Naive thymus-derived CD4-positive, alpha-beta T cell (primary cell): Measurements from ENCODE around the gene MLF2. TPM values are rescaled to one million over a fixed set of nuclear protein-coding genes. Genes with fewer than 3 reads are reported as not detected.
"Not testable (repeated sequence)": the region's sequence is repeated elsewhere in the genome, so short reads cannot be mapped to it uniquely, and the experiment has no call there.

Experiments used
- ATAC-seq: fragments of 150-1000 bp; cut with Tn5 transposase; 2 replicates; pipeline ENCODE4 v1.10.0; 2021; ENCODE audit warnings: mild to moderate bottlenecking, moderate library complexity
- CTCF ChIA-PET: fragments of 350-600 bp; sonication (Branson Sonifier 250); formaldehyde crosslinking; loops from one replicate; lab custom pipeline; 2021; ENCODE audit warnings: antibody characterized with exemption; lab: Charles Lee
- POLR2A ChIA-PET: fragments of 350-600 bp; sonication (Branson Sonifier 250); formaldehyde crosslinking; loops from one replicate; lab custom pipeline; 2021; ENCODE audit warnings: antibody characterized with exemption, inconsistent platforms; lab: Charles Lee
- DNase-seq, 9 donors: peaks; one replicate each; pipeline versions ENCODE4 v3.0.0 to v3.0.0-alpha.2; 2020 to 2022; ENCODE audit warnings: mixed read lengths in 1 of 9
- H3K27ac ChIP-seq: one replicate; pipeline ENCODE4 v1.7.0; 2013; ENCODE audit warnings: mild to moderate bottlenecking, low read depth, low read length, moderate library complexity
- H3K27me3 ChIP-seq, 2 donors: one replicate each; pipeline ENCODE4 v1.7.0; 2013; ENCODE audit warnings: low read length in 2 of 2, mild to moderate bottlenecking in 2 of 2, moderate library complexity in 2 of 2; ENCODE audit not compliant: control insufficient read depth in 2 of 2, insufficient read depth in 2 of 2
- H3K36me3 ChIP-seq, 3 experiments: 1 replicate in 2 of 3; 2 replicates in 1 of 3; pipeline ENCODE4 v1.7.0; 2013; ENCODE audit warnings: low read length in 3 of 3, mild to moderate bottlenecking in 3 of 3, moderate library complexity in 1 of 3; ENCODE audit not compliant: insufficient read depth in 3 of 3, control insufficient read depth in 2 of 3
- H3K4me1 ChIP-seq, 2 donors: one replicate each; pipeline ENCODE4 v1.7.0; 2013; ENCODE audit warnings: low read length in 2 of 2, mild to moderate bottlenecking in 2 of 2, moderate library complexity in 1 of 2; ENCODE audit not compliant: control insufficient read depth in 2 of 2, insufficient read depth in 2 of 2
- H3K4me3 ChIP-seq: 2 replicates; pipeline ENCODE4 v1.7.0; 2013; ENCODE audit warnings: mild to moderate bottlenecking, low read length
- H3K9me3 ChIP-seq, 3 experiments: 1 replicate in 2 of 3; 2 replicates in 1 of 3; pipeline ENCODE4 v1.7.0; 2013; ENCODE audit warnings: low read length in 3 of 3; ENCODE audit not compliant: control insufficient read depth in 2 of 3
- H3K27ac Mint-ChIP-seq, 9 donors: one replicate each; pipeline ENCODE4 v1.8.0; 2020 to 2022; ENCODE audit warnings: mixed read lengths in 9 of 9, mild to moderate bottlenecking in 8 of 9, moderate library complexity in 5 of 9, inconsistent platforms in 2 of 9
- H3K27me3 Mint-ChIP-seq, 5 donors: one replicate each; pipeline ENCODE4 v1.8.0; 2021 to 2022; ENCODE audit warnings: mixed read lengths in 5 of 5, mild to moderate bottlenecking in 1 of 5
- H3K36me3 Mint-ChIP-seq, 5 donors: one replicate each; pipeline ENCODE4 v1.8.0; 2020 to 2022; ENCODE audit warnings: mixed read lengths in 5 of 5, mild to moderate bottlenecking in 3 of 5, inconsistent platforms in 1 of 5
- H3K4me1 Mint-ChIP-seq, 7 donors: one replicate each; pipeline ENCODE4 v1.8.0; 2020 to 2022; ENCODE audit warnings: mixed read lengths in 7 of 7, mild to moderate bottlenecking in 3 of 7, inconsistent platforms in 1 of 7
- H3K4me3 Mint-ChIP-seq, 10 donors: one replicate each; pipeline ENCODE4 v1.8.0; 2020 to 2022; ENCODE audit warnings: mild to moderate bottlenecking in 10 of 10, mixed read lengths in 10 of 10, moderate library complexity in 6 of 10, inconsistent platforms in 2 of 10
- H3K9me3 Mint-ChIP-seq, 11 donors: one replicate each; pipeline ENCODE4 v1.8.0; 2020 to 2022; ENCODE audit warnings: mixed read lengths in 11 of 11, mild to moderate bottlenecking in 4 of 11, inconsistent platforms in 1 of 11, moderate library complexity in 1 of 11
- intact Hi-C, 2 donors: fragments of 100-400 bp; cut with micrococcal nuclease; formaldehyde crosslinking; loops; one replicate each; pipeline ENCODE4 v1.15.1; 2023
- polyA plus RNA-seq, 2 donors: library from polyadenylated mRNA; unstranded; fragments of 300-500 nt; fragmentation: Illumina TruSeq; gene quantifications; one replicate each; pipeline ENCODE4 v1.2.3, GENCODE V29; 2021
- total RNA-seq, 6 experiments: library from RNA in 5 of 6; stranded (reverse) in 5 of 6; gene quantifications; 1 replicate in 5 of 6; 2 replicates in 1 of 6; pipeline ENCODE4 v1.2.3 and lab custom pipeline; 2021 to 2026

Gene MLF2
- total and polyA plus RNA-seq, 7 experiments from 2014 or later, result 84.6 to 141 (median 119) TPM

- intact Hi-C loops, result loop anchor here (2.0 to 5.0 kb wide), 4 partner anchors 121 to 259 kb away; partner anchors contain the start of genes EMG1 (in 1 of the 2), MRPL51 (in 1 of the 2), NCAPD2 (in 1 of the 2) and PHB2 (in 1 of the 2)
- H3K4me1 Mint-ChIP-seq, result peaks cover 8 to 39% (median 27%) of the 10 kb centered on the region in 7 donors
- ChIA-PET POLR2A (interaction anchor here (0.8 to 6.6 kb wide), 17 partner anchors 9 to 212 kb away, joined by 3 to 91 read pairs (median 14); partner anchors contain the start of genes CD4, CDCA3, COPS7A and LAG3), CTCF (interaction anchor here (0.8 to 6.9 kb wide), 10 partner anchors 9 to 143 kb away, joined by 3 to 94 read pairs (median 10); partner anchors contain the start of genes GPR162 and PTMS)
- Histone ChIP-seq H3K4me1 (peaks cover 0 to 12% of the 10 kb centered on the region in 2 donors), H3K9me3 (no peaks in the 10 kb centered on the region), H3K4me3 (no peak overlapping the region), H3K27me3 (no peaks in the 10 kb centered on the region), H3K27ac (peak overlapping the region; percentile 97), H3K36me3 (peaks cover 4 to 59% (median 10%) of the 10 kb centered on the region in 3 experiments)
- ATAC-seq, result no peak
- DNase-seq, result no peak
- peaks cover 12 to 18% (median 17%) of the 10 kb centered on the region in 5 donors for H3K36me3 Mint-ChIP-seq
- no peaks in the 10 kb centered on the region for H3K27me3 Mint-ChIP-seq
- H3K4me3 Mint-ChIP-seq, result peak overlapping the region; percentile 85 to 97 (median 96)
- peak overlapping the region; percentile 94 to 100 (median 98) for H3K27ac Mint-ChIP-seq
- H3K9me3 Mint-ChIP-seq, result no peaks in the 10 kb centered on the region
Observed at GRCh38 chr12:6751767-6752166, 1.2 kb downstream of the MLF2 start.

- POLR2A ChIA-PET, result interaction anchor here (0.7 to 6.6 kb wide), 2 partner anchors 78 to 186 kb away, joined by 3 to 91 read pairs; partner anchors contain the start of gene P3H3
- CTCF ChIA-PET, result interaction anchor here (6.9 kb wide), 1 partner anchor 73 kb away, joined by 94 read pairs; the partner anchor contains the start of gene GPR162
- intact Hi-C loops, result loop anchor here in 1 of 2 donors (5.0 kb wide), 1 partner anchor 258 kb away; the partner anchor contains the start of genes MRPL51 and NCAPD2
Observed at GRCh38 chr12:6750506-6750905, 2.4 kb downstream of the MLF2 start.

GRCh38 chr12:6748761-6749160 lies 4.2 kb downstream of the MLF2 start:
- Histone ChIP-seq H3K36me3 (peaks cover 4 to 64% (median 10%) of the 10 kb centered on the region in 3 experiments), H3K9me3 (no peaks in the 10 kb centered on the region), H3K4me3 (no peak overlapping the region), H3K27ac (no peak overlapping the region), H3K4me1 (peaks cover 0 to 21% of the 10 kb centered on the region in 2 donors), H3K27me3 (no peaks in the 10 kb centered on the region)
- H3K4me3 Mint-ChIP-seq, result no peak overlapping the region
- peaks cover 20 to 48% (median 41%) of the 10 kb centered on the region in 7 donors for H3K4me1 Mint-ChIP-seq
- no peaks in the 10 kb centered on the region for H3K9me3 Mint-ChIP-seq
- ChIA-PET POLR2A (interaction anchor here (0.9 kb wide), 1 partner anchor 25 kb away, joined by 3 read pairs; the partner anchor contains the start of gene COPS7A), CTCF (no interaction called here)
- H3K27ac Mint-ChIP-seq, result no peak overlapping the region
- no peak for ATAC-seq
- no peak for DNase-seq
- H3K27me3 Mint-ChIP-seq, result no peaks in the 10 kb centered on the region
- intact Hi-C loops, result no loop called here
- H3K36me3 Mint-ChIP-seq, result peaks cover 12 to 28% (median 17%) of the 10 kb centered on the region in 5 donors

More at GRCh38 chr12:6750506-6750905, 2.4 kb downstream of the MLF2 start:
- Histone ChIP-seq H3K4me1 (peaks cover 0 to 18% of the 10 kb centered on the region in 2 donors), H3K27ac (peak overlapping the region; percentile 7), H3K4me3 (no peak overlapping the region), H3K9me3 (no peaks in the 10 kb centered on the region), H3K36me3 (peaks cover 4 to 64% (median 10%) of the 10 kb centered on the region in 3 experiments), H3K27me3 (no peaks in the 10 kb centered on the region)
- H3K4me1 Mint-ChIP-seq, result peaks cover 10 to 47% (median 34%) of the 10 kb centered on the region in 7 donors
- no peaks in the 10 kb centered on the region for H3K9me3 Mint-ChIP-seq
- peak overlapping the region in 4 of 10 donors; percentile 15 to 32 (median 20) for H3K4me3 Mint-ChIP-seq
- H3K27me3 Mint-ChIP-seq, result no peaks in the 10 kb centered on the region
- DNase-seq, result no peak
- peak overlapping the region in 4 of 9 donors; percentile 33 to 98 (median 66) for H3K27ac Mint-ChIP-seq
- no peak for ATAC-seq
- H3K36me3 Mint-ChIP-seq, result peaks cover 12 to 20% (median 17%) of the 10 kb centered on the region in 5 donors

- H3K36me3 Mint-ChIP-seq, result peaks cover 12 to 33% (median 17%) of the 10 kb centered on the region in 5 donors
- peaks cover 0 to 16% of the 10 kb centered on the region in 2 donors for H3K4me1 ChIP-seq
- H3K27me3 Mint-ChIP-seq, result no peaks in the 10 kb centered on the region
- intact Hi-C loops, result no loop called here
- DNase-seq (no peak), ATAC-seq (no peak)
- H3K4me3 ChIP-seq, result no peak overlapping the region
- H3K27me3 ChIP-seq, result no peaks in the 10 kb centered on the region
- peaks cover 17 to 41% (median 32%) of the 10 kb centered on the region in 7 donors for H3K4me1 Mint-ChIP-seq
- H3K4me3 Mint-ChIP-seq, result no peak overlapping the region
- ChIA-PET CTCF (no interaction called here), POLR2A (interaction anchor here (1.0 kb wide), 1 partner anchor 23 kb away, joined by 4 read pairs; the partner anchor contains the start of gene COPS7A)
- H3K27ac ChIP-seq, result no peak overlapping the region
- peaks cover 4 to 58% (median 10%) of the 10 kb centered on the region in 3 experiments for H3K36me3 ChIP-seq
- peak overlapping the region in 5 of 9 donors; percentile 2 to 75 (median 70) for H3K27ac Mint-ChIP-seq
- H3K9me3 Mint-ChIP-seq, result no peaks in the 10 kb centered on the region
- H3K9me3 ChIP-seq, result no peaks in the 10 kb centered on the region
Observed at GRCh38 chr12:6747216-6747615, 5.7 kb downstream of the MLF2 start.

- peak overlapping the region; percentile 56 for H3K27ac ChIP-seq
Observed at GRCh38 chr12:6745741-6746525, 7.0 kb downstream of the MLF2 start.

GRCh38 chr12:6743300-6743699 lies 9.6 kb downstream of the MLF2 start:
- H3K4me3 Mint-ChIP-seq, H3K27ac Mint-ChIP-seq, H3K9me3 ChIP-seq, H3K27ac ChIP-seq, H3K9me3 Mint-ChIP-seq, H3K4me3 ChIP-seq, H3K27me3 ChIP-seq, intact Hi-C loops, DNase-seq, H3K27me3 Mint-ChIP-seq, ATAC-seq: not testable (repeated sequence)
- peaks cover 0 to 21% (median under 1%) of the 10 kb centered on the region in 3 experiments for H3K36me3 ChIP-seq
- POLR2A ChIA-PET, result interaction anchor here (1.3 kb wide), 1 partner anchor 9 kb away, joined by 4 read pairs; the partner anchor contains the start of gene MLF2
- Mint-ChIP-seq H3K4me1 (peaks cover 12 to 25% (median 19%) of the 10 kb centered on the region in 7 donors), H3K36me3 (peaks cover 9 to 27% (median 10%) of the 10 kb centered on the region in 5 donors)
- CTCF ChIA-PET, result interaction anchor here (1.9 kb wide), 1 partner anchor 10 kb away, joined by 8 read pairs; the partner anchor contains the start of gene MLF2
- H3K4me1 ChIP-seq, result peaks cover 0 to 13% of the 10 kb centered on the region in 2 donors

More at GRCh38 chr12:6745741-6746525, 7.0 kb downstream of the MLF2 start:
- Histone ChIP-seq H3K4me3 (no peak overlapping the region), H3K36me3 (peaks cover 4 to 47% (median 10%) of the 10 kb centered on the region in 3 experiments), H3K9me3 (no peaks in the 10 kb centered on the region), H3K27me3 (no peaks in the 10 kb centered on the region), H3K4me1 (peaks cover 0 to 13% of the 10 kb centered on the region in 2 donors)
- ChIA-PET POLR2A (interaction anchor here (1.2 to 2.5 kb wide), 3 partner anchors 14 to 43 kb away, joined by 3 to 10 read pairs (median 6); partner anchors contain the start of genes CD4 and COPS7A), CTCF (interaction anchor here (0.6 to 2.1 kb wide), 2 partner anchors 7 to 13 kb away, joined by 4 to 6 read pairs; partner anchors contain the start of gene MLF2)
- Mint-ChIP-seq H3K9me3 (no peaks in the 10 kb centered on the region), H3K36me3 (peaks cover 12 to 33% (median 17%) of the 10 kb centered on the region in 5 donors), H3K4me1 (peaks cover 13 to 31% (median 21%) of the 10 kb centered on the region in 7 donors), H3K27me3 (no peaks in the 10 kb centered on the region), H3K27ac (peak overlapping the region; percentile 76 to 96 (median 89)), H3K4me3 (peak overlapping the region in 7 of 10 donors; percentile 11 to 61 (median 39))
- DNase-seq, result peak in 7 of 9 donors; percentile 29 to 59 (median 49)
- peak; percentile 94 for ATAC-seq
- intact Hi-C loops, result loop anchor here (1.0 kb wide), 1 partner anchor 22 kb away; the partner anchor contains the start of gene COPS7A (in 2 of the 2)
